Uterus (tissue), 4 donors: ENCODE measurements around the gene SMAP2. TPM values are rescaled to one million over a fixed set of nuclear protein-coding genes. Genes with fewer than 3 reads are reported as not detected.
A peak's percentile ranks its signal among the peaks of the same experiment; 100 is the strongest.

Source experiments
- DNase-seq, 2 donors: peaks; one replicate each; pipeline ENCODE4 v3.0.0-alpha.2; 2019 to 2020
- H3K27ac ChIP-seq, 2 donors: fragments of 200-600 bp; sonication (generic); 1 replicate in 1 of 2; 2 replicates in 1 of 2; pipeline ENCODE4 v1.5.1; 2016 to 2018
- H3K27me3 ChIP-seq, 2 donors: fragments of 200-600 bp; sonication (generic); one replicate each; pipeline ENCODE4 v1.5.1; 2018 to 2019; ENCODE audit warnings: control low read depth in 1 of 2
- H3K36me3 ChIP-seq, 2 donors: fragments of 200-600 bp; sonication (generic); one replicate each; pipeline ENCODE4 v1.5.1; 2019; ENCODE audit warnings: control low read depth in 1 of 2
- H3K4me1 ChIP-seq, 2 donors: fragments of 200-600 bp; sonication (generic); one replicate each; pipeline ENCODE4 v1.5.1; 2018 to 2019; ENCODE audit warnings: control low read depth in 1 of 2
- H3K4me3 ChIP-seq, 2 donors: fragments of 200-600 bp; sonication (generic); 1 replicate in 1 of 2; 2 replicates in 1 of 2; pipeline ENCODE4 v1.5.1; 2018 to 2019; ENCODE audit warnings: mild to moderate bottlenecking in 1 of 2
- H3K9me3 ChIP-seq, 2 donors: fragments of 200-600 bp; sonication (generic); one replicate each; pipeline ENCODE4 v1.5.1; 2019; ENCODE audit warnings: control low read depth in 1 of 2
- POLR2A ChIP-seq, 2 donors: fragments of 450-650 bp; IDR thresholded peaks; one replicate each; pipeline ENCODE4 v1.6.1; 2016; ENCODE audit warnings: antibody characterized with exemption in 2 of 2, mild to moderate bottlenecking in 1 of 2, moderate library complexity in 1 of 2
- intact Hi-C: fragments of 100-400 bp; cut with DNase I; formaldehyde crosslinking; loops from one replicate; pipeline ENCODE4 v1.15.1; 2023; ENCODE audit warnings: low total_unique reads
- total RNA-seq, 4 donors: library from RNA; depleted of rRNA in 3 of 4; stranded (reverse); fragments of >200 nt in 3 of 4; gene quantifications; one replicate each; pipeline versions ENCODE4 v1.1.0 to v1.2.4, GENCODE V29; 2014 to 2023
- TF ChIP-seq, protein P1 (sequence below), 4 experiments: fragments of 200-600 bp in 2 of 4; fragments of 450-650 bp in 2 of 4; sonication (generic) in 2 of 4; IDR thresholded peaks; one replicate each; pipeline ENCODE4 v1.5.1; 2016 to 2019; ENCODE audit warnings: antibody characterized with exemption in 4 of 4, mild to moderate bottlenecking in 2 of 4, moderate library complexity in 1 of 4
- donor health status: DM: yes; HTN: yes; CAD: no.

Gene SMAP2
- total RNA-seq, 4 donors from 2014 or later, result 11.1 to 24.8 (median 18.6) TPM

DNA sequence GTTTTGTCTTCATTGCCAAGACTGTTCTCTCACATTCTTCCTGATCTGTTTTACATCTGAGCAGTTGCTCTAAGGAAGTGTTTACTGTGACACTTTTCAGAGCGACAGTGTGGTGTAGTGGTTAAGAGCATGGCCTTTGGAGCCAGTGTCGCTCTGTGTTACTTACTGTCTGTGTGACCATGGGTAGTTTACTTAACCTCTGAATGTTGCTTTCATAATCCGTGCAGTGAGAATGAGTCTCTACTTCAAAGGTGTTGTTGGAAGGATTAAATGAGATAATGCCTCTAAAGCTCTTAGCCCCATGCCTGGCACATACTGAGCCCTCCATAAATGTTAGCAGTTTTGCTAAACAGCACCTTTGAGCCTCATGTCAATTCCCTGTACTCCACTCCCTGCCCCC lies 40.8 kb downstream of the SMAP2 start:
- TF ChIP-seq, protein P1, sequence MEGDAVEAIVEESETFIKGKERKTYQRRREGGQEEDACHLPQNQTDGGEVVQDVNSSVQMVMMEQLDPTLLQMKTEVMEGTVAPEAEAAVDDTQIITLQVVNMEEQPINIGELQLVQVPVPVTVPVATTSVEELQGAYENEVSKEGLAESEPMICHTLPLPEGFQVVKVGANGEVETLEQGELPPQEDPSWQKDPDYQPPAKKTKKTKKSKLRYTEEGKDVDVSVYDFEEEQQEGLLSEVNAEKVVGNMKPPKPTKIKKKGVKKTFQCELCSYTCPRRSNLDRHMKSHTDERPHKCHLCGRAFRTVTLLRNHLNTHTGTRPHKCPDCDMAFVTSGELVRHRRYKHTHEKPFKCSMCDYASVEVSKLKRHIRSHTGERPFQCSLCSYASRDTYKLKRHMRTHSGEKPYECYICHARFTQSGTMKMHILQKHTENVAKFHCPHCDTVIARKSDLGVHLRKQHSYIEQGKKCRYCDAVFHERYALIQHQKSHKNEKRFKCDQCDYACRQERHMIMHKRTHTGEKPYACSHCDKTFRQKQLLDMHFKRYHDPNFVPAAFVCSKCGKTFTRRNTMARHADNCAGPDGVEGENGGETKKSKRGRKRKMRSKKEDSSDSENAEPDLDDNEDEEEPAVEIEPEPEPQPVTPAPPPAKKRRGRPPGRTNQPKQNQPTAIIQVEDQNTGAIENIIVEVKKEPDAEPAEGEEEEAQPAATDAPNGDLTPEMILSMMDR (IDR thresholded peaks at IDR 0.05), result no peak
- TF ChIP-seq POLR2A (IDR thresholded peaks at IDR 0.05), result no peak
- intact Hi-C loops, result no loop called here
- H3K36me3 ChIP-seq, result no peaks in the 10 kb centered on the region
- no peaks in the 10 kb centered on the region for H3K9me3 ChIP-seq
- no peaks in the 10 kb centered on the region for H3K4me1 ChIP-seq
- H3K27me3 ChIP-seq, result no peaks in the 10 kb centered on the region
- H3K27ac ChIP-seq, result no peak overlapping the region
- no peak overlapping the region for H3K4me3 ChIP-seq
- no peak for DNase-seq

- H3K36me3 ChIP-seq, result no peaks in the 10 kb centered on the region
- H3K4me1 ChIP-seq, result no peaks in the 10 kb centered on the region
- no peak for DNase-seq
- no peaks in the 10 kb centered on the region for H3K9me3 ChIP-seq
- H3K27ac ChIP-seq, result no peak overlapping the region
- TF ChIP-seq, protein P1 (IDR thresholded peaks at IDR 0.05), result no peak
- TF ChIP-seq POLR2A (IDR thresholded peaks at IDR 0.05), result no peak
- intact Hi-C loops, result no loop called here
- no peaks in the 10 kb centered on the region for H3K27me3 ChIP-seq
- H3K4me3 ChIP-seq, result no peak overlapping the region
Measured at GRCh38 chr1:40416709-40417108, 43.2 kb downstream of the SMAP2 start.

DNA sequence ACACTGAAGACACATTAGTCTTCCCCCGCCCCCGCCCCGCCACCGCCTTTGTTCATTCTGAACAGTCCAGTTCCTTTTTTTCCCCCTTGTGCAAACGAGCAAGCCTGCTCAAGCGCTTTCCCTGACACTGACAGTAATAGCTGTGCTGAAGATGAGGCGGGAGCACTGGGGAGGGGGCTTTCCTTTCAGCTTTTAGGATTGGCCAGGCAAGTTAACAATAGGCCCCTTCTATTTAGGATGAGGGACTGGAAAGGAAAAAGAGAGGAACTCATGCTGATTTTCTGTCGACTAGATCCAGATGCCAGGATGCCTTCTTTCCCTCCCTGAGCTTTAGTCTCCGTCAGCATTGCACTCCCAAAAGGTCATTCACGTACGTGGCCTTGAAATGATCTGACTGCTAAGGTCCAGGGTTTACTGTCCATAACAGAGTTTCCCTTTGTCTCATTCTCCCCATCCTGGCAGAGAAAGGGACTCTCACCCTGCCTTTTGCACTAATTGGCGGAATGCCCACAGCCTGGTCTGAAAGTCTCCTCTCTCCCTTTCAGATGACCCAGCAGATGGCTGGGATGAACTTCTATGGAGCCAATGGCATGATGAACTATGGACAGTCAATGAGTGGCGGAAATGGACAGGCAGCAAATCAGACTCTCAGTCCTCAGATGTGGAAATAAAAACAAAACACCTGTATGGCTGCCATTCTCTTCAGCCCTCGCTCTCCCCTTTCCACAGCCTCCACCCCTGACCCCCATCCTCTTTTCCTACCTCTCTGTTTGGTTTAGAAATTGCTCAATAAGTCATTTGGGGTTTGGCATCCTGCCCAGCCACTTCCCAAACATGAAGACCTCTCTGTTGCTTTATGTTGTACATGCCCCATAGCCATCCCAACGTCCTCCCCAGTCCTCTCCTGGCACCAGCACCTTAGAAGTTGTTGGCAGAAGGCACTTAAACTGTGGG lies 48.2 kb downstream of the SMAP2 start:
- peak in 1 of 2 donors; percentile 18 for DNase-seq
- Histone ChIP-seq H3K27ac (no peak overlapping the region), H3K27me3 (no peaks in the 10 kb centered on the region), H3K9me3 (no peaks in the 10 kb centered on the region), H3K4me1 (no peaks in the 10 kb centered on the region), H3K36me3 (no peaks in the 10 kb centered on the region), H3K4me3 (no peak overlapping the region)
- TF ChIP-seq, protein P1 (IDR thresholded peaks at IDR 0.05), result no peak
- TF ChIP-seq POLR2A (IDR thresholded peaks at IDR 0.05), result no peak
- intact Hi-C loops, result no loop called here

DNA sequence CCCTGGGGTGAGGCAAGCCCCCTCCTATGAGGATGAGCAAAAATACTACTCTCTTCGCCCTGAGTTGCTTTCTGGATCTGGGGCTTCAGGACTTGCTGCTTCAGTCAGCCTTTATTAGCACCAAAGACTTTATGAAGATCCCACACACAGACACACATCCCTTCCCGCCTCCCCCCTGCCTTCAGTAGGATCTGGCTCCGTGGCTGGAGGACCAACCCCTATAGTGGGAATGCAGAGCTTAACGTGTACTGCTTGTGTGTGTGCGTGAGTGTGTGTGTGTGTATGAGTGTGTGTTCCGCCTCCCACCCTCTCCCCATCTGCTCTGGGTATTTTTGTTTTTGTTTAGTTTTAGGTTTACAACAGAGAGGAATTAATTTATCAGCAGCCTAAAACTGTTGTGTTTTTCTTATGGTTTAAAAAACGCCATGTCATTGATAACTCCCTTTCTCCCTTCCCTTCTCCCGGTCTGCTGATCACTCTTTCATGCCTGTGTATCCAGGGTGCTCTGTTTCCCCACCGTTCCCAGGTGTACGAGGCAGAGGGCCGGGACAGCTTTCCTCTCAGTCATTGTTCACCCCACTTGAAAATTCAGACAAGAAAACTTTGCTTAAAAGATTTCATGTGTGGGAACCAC lies 49.2 kb downstream of the SMAP2 start:
- no peak for DNase-seq
- H3K27ac ChIP-seq, result no peak overlapping the region
- H3K27me3 ChIP-seq, result no peaks in the 10 kb centered on the region
- H3K36me3 ChIP-seq, result no peaks in the 10 kb centered on the region
- intact Hi-C loops, result no loop called here
- no peaks in the 10 kb centered on the region for H3K9me3 ChIP-seq
- H3K4me3 ChIP-seq, result no peak overlapping the region
- no peaks in the 10 kb centered on the region for H3K4me1 ChIP-seq
- TF ChIP-seq, protein P1 (IDR thresholded peaks at IDR 0.05), result no peak
- TF ChIP-seq POLR2A (IDR thresholded peaks at IDR 0.05), result no peak

- Histone ChIP-seq H3K9me3 (no peaks in the 10 kb centered on the region), H3K4me1 (no peaks in the 10 kb centered on the region), H3K4me3 (no peak overlapping the region), H3K36me3 (no peaks in the 10 kb centered on the region), H3K27ac (no peak overlapping the region), H3K27me3 (no peaks in the 10 kb centered on the region)
- DNase-seq, result no peak
- TF ChIP-seq, protein P1 (IDR thresholded peaks at IDR 0.05), result no peak
- no peak for TF ChIP-seq POLR2A (IDR thresholded peaks at IDR 0.05)
- intact Hi-C loops, result no loop called here
Measured at GRCh38 chr1:40423264-40423642, 49.7 kb downstream of the SMAP2 start.
